Loucy (cell line): Measurements from ENCODE around the gene SLCO2A1.

Experiments
- H2AFZ ChIP-seq: fragments of 200-600 bp; sonication (generic); 2 replicates; pipeline ENCODE4 v1.6.0; 2016; ENCODE audit warnings: antibody characterized with exemption, mild to moderate bottlenecking, low read length, moderate library complexity
- H3F3A ChIP-seq: fragments of 200-600 bp; 2 replicates; pipeline ENCODE4 v1.6.0; 2016; ENCODE audit warnings: antibody characterized with exemption, low read depth, mild to moderate bottlenecking
- H3K27me3 ChIP-seq: fragments of 200-600 bp; sonication (generic); 2 replicates; pipeline ENCODE4 v1.6.1; 2014; ENCODE audit warnings: low read length, mild to moderate bottlenecking; ENCODE audit not compliant: insufficient read depth, poor library complexity, severe bottlenecking
- H3K36me3 ChIP-seq: fragments of 200-600 bp; sonication (generic); 2 replicates; pipeline ENCODE4 v1.6.1; 2016; ENCODE audit warnings: low read length; ENCODE audit not compliant: insufficient read depth
- H3K4me1 ChIP-seq: fragments of 200-600 bp; sonication (generic); 2 replicates; pipeline ENCODE4 v1.5.1; 2014; ENCODE audit warnings: low read length, mild to moderate bottlenecking; ENCODE audit not compliant: insufficient read depth, poor library complexity, severe bottlenecking
- H3K4me2 ChIP-seq: fragments of 200-600 bp; sonication (generic); 2 replicates; pipeline ENCODE4 v1.6.0; 2014; ENCODE audit warnings: antibody characterized with exemption, low read length, low read depth, mild to moderate bottlenecking; ENCODE audit not compliant: poor library complexity, severe bottlenecking
- H3K4me3 ChIP-seq: fragments of 200-600 bp; sonication (generic); 2 replicates; pipeline ENCODE4 v1.5.1; 2014; ENCODE audit warnings: low read length, mild to moderate bottlenecking, mixed read lengths; ENCODE audit not compliant: poor library complexity, severe bottlenecking
- H3K79me2 ChIP-seq: fragments of 200-600 bp; sonication (generic); 2 replicates; pipeline ENCODE4 v1.6.1; 2014; ENCODE audit warnings: low read length; ENCODE audit not compliant: insufficient read depth
- H3K9ac ChIP-seq: fragments of 200-600 bp; sonication (generic); 2 replicates; pipeline ENCODE4 v1.6.0; 2014; ENCODE audit warnings: mild to moderate bottlenecking, low read depth, low read length, moderate library complexity; ENCODE audit not compliant: poor library complexity, severe bottlenecking
- H3K9me2 ChIP-seq: fragments of 200-600 bp; sonication (generic); replicated peaks from 2 replicates; pipeline ENCODE4 v1.6.1; 2016; ENCODE audit warnings: low read depth, low read length, mixed read lengths
- H3K9me3 ChIP-seq: fragments of 200-600 bp; sonication (generic); 2 replicates; pipeline ENCODE4 v1.6.1; 2014; ENCODE audit warnings: mild to moderate bottlenecking, antibody characterized with exemption, low read length, low read depth; ENCODE audit not compliant: insufficient read depth
- H4K20me1 ChIP-seq: fragments of 200-600 bp; sonication (generic); 2 replicates; pipeline ENCODE4 v1.6.0; 2014; ENCODE audit warnings: antibody characterized with exemption, low read length, mild to moderate bottlenecking; ENCODE audit not compliant: insufficient read depth, poor library complexity, severe bottlenecking
- EZH2phosphoT487 ChIP-seq: fragments of 200-600 bp; IDR thresholded peaks from 2 replicates; pipeline ENCODE4 v1.6.1; 2018; ENCODE audit warnings: antibody characterized with exemption, mild to moderate bottlenecking, moderate library complexity, borderline replicate concordance
- TF ChIP-seq, protein P1 (sequence below): fragments of 200-600 bp; sonication (generic); conservative IDR thresholded peaks from 2 replicates; pipeline ENCODE4 v1.5.1; 2014; ENCODE audit warnings: mild to moderate bottlenecking, antibody characterized with exemption, low read length

The SLCO2A1 gene

DNA sequence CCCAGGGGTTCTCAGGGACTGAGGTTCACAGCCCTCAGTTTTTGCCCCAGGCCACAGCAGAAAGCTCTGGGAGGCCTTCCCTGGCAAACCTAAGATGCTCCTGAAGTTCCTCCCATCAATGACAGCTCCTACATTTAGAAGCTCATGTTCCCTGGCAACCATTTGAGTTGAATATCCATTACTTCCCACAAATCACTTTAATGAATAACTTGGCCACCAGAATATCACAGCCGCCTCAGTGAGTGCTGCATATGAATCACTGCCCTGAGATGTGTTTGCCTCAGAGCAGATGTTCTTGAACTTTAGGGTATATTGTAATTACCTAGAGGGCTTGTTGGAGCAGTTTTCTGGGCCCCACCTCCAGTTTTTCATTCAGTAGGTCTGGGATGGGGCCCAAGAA lies 27.4 kb downstream of the SLCO2A1 start:
- TF ChIP-seq, protein P1, sequence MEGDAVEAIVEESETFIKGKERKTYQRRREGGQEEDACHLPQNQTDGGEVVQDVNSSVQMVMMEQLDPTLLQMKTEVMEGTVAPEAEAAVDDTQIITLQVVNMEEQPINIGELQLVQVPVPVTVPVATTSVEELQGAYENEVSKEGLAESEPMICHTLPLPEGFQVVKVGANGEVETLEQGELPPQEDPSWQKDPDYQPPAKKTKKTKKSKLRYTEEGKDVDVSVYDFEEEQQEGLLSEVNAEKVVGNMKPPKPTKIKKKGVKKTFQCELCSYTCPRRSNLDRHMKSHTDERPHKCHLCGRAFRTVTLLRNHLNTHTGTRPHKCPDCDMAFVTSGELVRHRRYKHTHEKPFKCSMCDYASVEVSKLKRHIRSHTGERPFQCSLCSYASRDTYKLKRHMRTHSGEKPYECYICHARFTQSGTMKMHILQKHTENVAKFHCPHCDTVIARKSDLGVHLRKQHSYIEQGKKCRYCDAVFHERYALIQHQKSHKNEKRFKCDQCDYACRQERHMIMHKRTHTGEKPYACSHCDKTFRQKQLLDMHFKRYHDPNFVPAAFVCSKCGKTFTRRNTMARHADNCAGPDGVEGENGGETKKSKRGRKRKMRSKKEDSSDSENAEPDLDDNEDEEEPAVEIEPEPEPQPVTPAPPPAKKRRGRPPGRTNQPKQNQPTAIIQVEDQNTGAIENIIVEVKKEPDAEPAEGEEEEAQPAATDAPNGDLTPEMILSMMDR = no peak
- TF ChIP-seq EZH2phosphoT487 = no peak
- H2AFZ ChIP-seq = no peak overlapping the region
- H3K36me3 ChIP-seq = no peaks in the 10 kb centered on the region
- no peaks in the 10 kb centered on the region for H3K9me3 ChIP-seq
- H3F3A ChIP-seq = no peaks in the 10 kb centered on the region
- no peaks in the 10 kb centered on the region for H4K20me1 ChIP-seq
- H3K4me3 ChIP-seq = no peak overlapping the region
- H3K27me3 ChIP-seq = no peaks in the 10 kb centered on the region
- H3K4me2 ChIP-seq = no peak overlapping the region
- no peak overlapping the region for H3K9ac ChIP-seq
- no peaks in the 10 kb centered on the region for H3K9me2 ChIP-seq
- no peaks in the 10 kb centered on the region for H3K79me2 ChIP-seq
- peaks cover 15% of the 10 kb centered on the region for H3K4me1 ChIP-seq

DNA sequence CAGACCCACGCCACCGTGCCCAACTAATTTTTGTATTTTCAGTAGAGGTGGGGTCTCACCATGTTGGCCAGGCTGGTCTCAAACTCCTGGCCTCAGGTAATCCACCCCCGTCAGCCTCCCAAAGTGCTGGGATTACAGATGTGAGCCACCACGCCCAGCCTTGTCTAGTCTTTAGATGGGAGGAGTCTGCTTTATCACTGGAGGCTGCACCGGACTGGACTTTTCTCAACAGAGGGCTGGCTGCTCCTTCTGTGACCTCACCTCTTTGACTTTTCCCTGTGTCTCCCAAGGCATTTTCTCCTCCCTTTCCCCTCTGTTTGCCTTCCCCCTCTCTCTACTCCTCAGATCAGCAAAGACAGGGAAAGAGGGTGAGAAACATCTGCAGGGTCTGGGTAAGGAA lies 28.5 kb downstream of the SLCO2A1 start:
- H3K36me3 ChIP-seq = no peaks in the 10 kb centered on the region
- H3K4me2 ChIP-seq = no peak overlapping the region
- no peaks in the 10 kb centered on the region for H3K27me3 ChIP-seq
- TF ChIP-seq, protein P1 = no peak
- no peak for TF ChIP-seq EZH2phosphoT487
- no peaks in the 10 kb centered on the region for H4K20me1 ChIP-seq
- H3K4me1 ChIP-seq = peaks cover 16% of the 10 kb centered on the region
- H2AFZ ChIP-seq = no peak overlapping the region
- H3K9ac ChIP-seq = no peak overlapping the region
- no peaks in the 10 kb centered on the region for H3K9me3 ChIP-seq
- H3K79me2 ChIP-seq = no peaks in the 10 kb centered on the region
- no peaks in the 10 kb centered on the region for H3K9me2 ChIP-seq
- no peaks in the 10 kb centered on the region for H3F3A ChIP-seq
- no peak overlapping the region for H3K4me3 ChIP-seq

DNA sequence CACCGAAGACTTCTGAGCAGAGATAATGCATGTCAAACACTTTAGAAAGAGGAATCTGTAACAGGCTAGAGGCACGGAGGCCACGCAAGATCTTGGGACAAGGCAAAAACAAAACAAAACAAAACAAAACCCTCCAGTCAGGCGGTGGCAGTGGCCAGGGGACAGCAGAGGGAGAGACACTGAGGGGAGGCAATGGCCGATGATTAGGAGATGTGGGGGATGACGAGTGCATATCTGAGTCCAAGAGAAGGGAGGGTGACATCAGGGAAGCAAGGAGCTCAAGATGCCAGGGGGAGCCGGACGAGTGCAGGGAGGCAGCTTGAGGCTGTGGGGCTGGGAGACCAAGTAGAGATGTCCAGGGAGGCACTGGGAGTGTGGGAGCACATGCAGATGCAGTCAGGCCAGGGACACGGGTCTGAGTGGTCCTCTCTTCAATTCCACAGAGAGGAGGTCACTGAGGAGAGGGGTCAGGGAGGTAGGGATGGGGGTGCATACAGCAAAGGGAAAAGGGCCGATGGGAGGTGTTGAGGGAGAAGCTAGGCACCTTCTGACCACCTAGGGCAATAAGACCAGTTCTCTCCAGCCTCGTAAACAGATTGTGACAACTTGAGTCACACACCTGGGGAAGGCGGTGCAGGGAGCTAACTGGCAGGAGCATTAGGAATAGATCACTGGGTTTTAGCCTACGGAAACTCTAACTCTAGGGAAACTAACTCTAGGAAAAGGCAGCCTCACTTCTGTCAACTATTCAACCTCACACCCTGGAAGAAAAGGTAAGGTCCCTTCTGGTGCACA lies 29.6 kb downstream of the SLCO2A1 start:
- Histone ChIP-seq H3K9ac (no peak overlapping the region), H3K9me3 (no peaks in the 10 kb centered on the region), H4K20me1 (no peaks in the 10 kb centered on the region), H3K4me3 (no peak overlapping the region), H3K9me2 (no peaks in the 10 kb centered on the region), H3K4me2 (no peak overlapping the region), H2AFZ (no peak overlapping the region), H3F3A (no peaks in the 10 kb centered on the region), H3K27me3 (no peaks in the 10 kb centered on the region), H3K79me2 (no peaks in the 10 kb centered on the region), H3K36me3 (no peaks in the 10 kb centered on the region), H3K4me1 (peaks cover 28% of the 10 kb centered on the region)
- TF ChIP-seq, protein P1 = no peak
- no peak for TF ChIP-seq EZH2phosphoT487
